Keratinocyte (primary cell): ENCODE results near the gene TRIM4. TPM values are rescaled to one million over a fixed set of nuclear protein-coding genes. Genes with fewer than 3 reads are reported as not detected.

Experiments used
- DNase-seq: peaks from one replicate; pipeline ENCODE4 v3.0.0-alpha.2; 2011; ENCODE audit warnings: low read depth, missing footprints, low spot score
- FAIRE-seq: peaks from 2 replicates; lab custom pipeline; 2011; peaks lifted over from hg19 to GRCh38; lab: Jason Lieb, UNC
- H2AFZ ChIP-seq: 2 replicates; pipeline ENCODE4 v1.6.0; 2012; ENCODE audit warnings: low read length, control low read depth, inconsistent platforms; ENCODE audit not compliant: control insufficient read depth
- H3K27ac ChIP-seq: 2 replicates; pipeline ENCODE4 v1.5.1; 2011; ENCODE audit warnings: low read length; ENCODE audit not compliant: control insufficient read depth, insufficient read depth
- H3K27me3 ChIP-seq: 3 replicates; pipeline ENCODE4 v1.6.0; 2011; ENCODE audit warnings: low read length; ENCODE audit not compliant: control insufficient read depth, insufficient read depth; ENCODE audit errors: extremely low read depth
- H3K36me3 ChIP-seq, 2 experiments: 2 replicates in 1 of 2; 3 replicates in 1 of 2; pipeline ENCODE4 v1.5.1; 2011; ENCODE audit warnings: low read length in 2 of 2, mild to moderate bottlenecking in 1 of 2; ENCODE audit not compliant: control insufficient read depth in 2 of 2, insufficient read depth in 2 of 2; ENCODE audit errors: extremely low read depth in 1 of 2
- H3K4me1 ChIP-seq: 3 replicates; pipeline ENCODE4 v1.5.1; 2011; ENCODE audit warnings: low read length; ENCODE audit not compliant: control insufficient read depth, insufficient read depth; ENCODE audit errors: extremely low read depth
- H3K4me2 ChIP-seq: 3 replicates; pipeline ENCODE4 v1.6.0; 2011; ENCODE audit warnings: low read depth, low read length; ENCODE audit not compliant: control insufficient read depth, insufficient read depth; ENCODE audit errors: extremely low read depth
- H3K4me3 ChIP-seq, 3 experiments: fragments of 200-600 bp in 1 of 3; sonication (generic) in 1 of 3; 2 replicates in 2 of 3; 3 replicates in 1 of 3; pipeline ENCODE4 v1.5.1; 2011 to 2016; ENCODE audit warnings: low read length in 3 of 3, mild to moderate bottlenecking in 3 of 3, control low read depth in 2 of 3, inconsistent platforms in 1 of 3, low read depth in 1 of 3, mixed read lengths in 1 of 3, mixed run types in 1 of 3, moderate library complexity in 1 of 3; ENCODE audit not compliant: control insufficient read depth in 2 of 3, insufficient read depth in 2 of 3; ENCODE audit errors: extremely low read depth in 1 of 3
- H3K79me2 ChIP-seq: 2 replicates; pipeline ENCODE4 v1.6.0; 2012; ENCODE audit warnings: low read length; ENCODE audit not compliant: control insufficient read depth, insufficient read depth
- H3K9ac ChIP-seq: 3 replicates; pipeline ENCODE4 v1.6.0; 2011; ENCODE audit warnings: low read length; ENCODE audit not compliant: control insufficient read depth, insufficient read depth; ENCODE audit errors: extremely low read depth
- H3K9me1 ChIP-seq: 3 replicates; pipeline ENCODE4 v1.6.0; 2011; ENCODE audit warnings: low read length; ENCODE audit not compliant: control insufficient read depth, insufficient read depth; ENCODE audit errors: extremely low read depth
- H3K9me3 ChIP-seq: 2 replicates; pipeline ENCODE4 v1.5.1; 2012; ENCODE audit warnings: low read depth, low read length; ENCODE audit not compliant: control insufficient read depth
- H4K20me1 ChIP-seq: 3 replicates; pipeline ENCODE4 v1.6.0; 2011; ENCODE audit warnings: low read length; ENCODE audit not compliant: control insufficient read depth, insufficient read depth; ENCODE audit errors: extremely low read depth
- CTCF ChIP-seq, 3 experiments: IDR thresholded peaks in 1 of 3; conservative IDR thresholded peaks in 1 of 3; optimal IDR thresholded peaks in 1 of 3; 2 replicates in 2 of 3; 3 replicates in 1 of 3; pipeline versions ENCODE3 to v1.5.1; 2011; ENCODE audit warnings: low read length in 3 of 3, mild to moderate bottlenecking in 3 of 3, moderate library complexity in 2 of 3, control low read depth in 1 of 3, inconsistent platforms in 1 of 3; ENCODE audit not compliant: insufficient read depth in 2 of 3; ENCODE audit errors: extremely low read depth in 1 of 3
- EZH2 ChIP-seq: IDR thresholded peaks from one replicate; pipeline ENCODE4 v1.6.1; 2012; ENCODE audit warnings: inconsistent platforms, mild to moderate bottlenecking, low read length, moderate library complexity
- dilution Hi-C: fragments of 300-500 bp; cut with MboI; formaldehyde crosslinking; loops from one replicate; pipeline ENCODE4 v1.7.0; 2020; ENCODE audit warnings: low sequenced_read_pairs; ENCODE audit not compliant: extremely low pct_ligation_motif_present
- polyA plus RNA-seq, 5 experiments: library from polyadenylated mRNA; depleted of rRNA in 3 of 5; stranded (reverse) in 3 of 5; stranded (forward) in 1 of 5; unstranded in 1 of 5; fragments of >200 nt; gene quantifications; 1 replicate in 1 of 5; 2 replicates in 3 of 5; 3 replicates in 1 of 5; pipeline versions ENCODE4 v1.2.1 to v1.2.3, GENCODE V29; 2011 to 2012; ENCODE audit warnings: missing spikeins in 2 of 5, low read depth in 1 of 5, low replicate concordance in 1 of 5

TRIM4 gene
- polyA plus RNA-seq, 1 donor (not counting 4 experiments of a cell fraction or from before 2014, with no cell fraction given) = 25.5 TPM

- Histone ChIP-seq H3K4me2 (no peak overlapping the region), H3K9ac (no peak overlapping the region), H3K4me1 (no peaks in the 10 kb centered on the region), H3K79me2 (no peaks in the 10 kb centered on the region), H3K4me3 (no peak overlapping the region), H3K27me3 (no peaks in the 10 kb centered on the region), H3K36me3 (no peaks in the 10 kb centered on the region), H4K20me1 (no peaks in the 10 kb centered on the region), H2AFZ (no peak overlapping the region), H3K9me3 (no peaks in the 10 kb centered on the region), H3K27ac (no peak overlapping the region), H3K9me1 (no peaks in the 10 kb centered on the region)
- FAIRE-seq (no peak), DNase-seq (no peak)
- TF ChIP-seq EZH2 (no peak), CTCF (optimal IDR thresholded peaks at IDR 0.05 in 1 of 3, IDR thresholded peaks at IDR 0.05 in 1 of 3, conservative IDR thresholded peaks at IDR 0.05 in 1 of 3; ENCODE audit: extremely low read depth in 1 of 3, insufficient read depth in 2 of 3, low read length in 3 of 3) (no peak)
- dilution Hi-C loops = no loop called here
Observed at GRCh38 chr7:99944497-99945070, 25.3 kb upstream of the TRIM4 start.

- no peak overlapping the region for H3K27ac ChIP-seq
- H2AFZ ChIP-seq = peak overlapping the region; percentile 50
- no peaks in the 10 kb centered on the region for H3K9me1 ChIP-seq
- dilution Hi-C loops = no loop called here
- H3K4me3 ChIP-seq = no peak overlapping the region
- H3K9ac ChIP-seq = no peak overlapping the region
- FAIRE-seq = no peak
- H3K27me3 ChIP-seq = no peaks in the 10 kb centered on the region
- no peaks in the 10 kb centered on the region for H3K9me3 ChIP-seq
- H4K20me1 ChIP-seq = no peaks in the 10 kb centered on the region
- TF ChIP-seq EZH2 = no peak
- no peak for TF ChIP-seq CTCF (optimal IDR thresholded peaks at IDR 0.05 in 1 of 3, IDR thresholded peaks at IDR 0.05 in 1 of 3, conservative IDR thresholded peaks at IDR 0.05 in 1 of 3; ENCODE audit: extremely low read depth in 1 of 3, insufficient read depth in 2 of 3, low read length in 3 of 3)
- no peaks in the 10 kb centered on the region for H3K4me1 ChIP-seq
- no peaks in the 10 kb centered on the region for H3K36me3 ChIP-seq
- no peaks in the 10 kb centered on the region for H3K79me2 ChIP-seq
- H3K4me2 ChIP-seq = peak overlapping the region; percentile 8
- DNase-seq = no peak
Observed at GRCh38 chr7:99943641-99944496, 24.5 kb upstream of the TRIM4 start.
